SK-N-SH treated with all-trans-retinoic acid at 6 μM for 48 hours (cell line): ENCODE data around the gene ZNF524.
"Not testable (repeated sequence)": the region's sequence is repeated elsewhere in the genome, so short reads cannot be mapped to it uniquely, and the experiment has no call there.

Source experiments
- ATAC-seq: fragments of 200-7000 bp; cut with Tn5 transposase; 3 replicates; pipeline ENCODE4 v1.9.1; 2020; ENCODE audit warnings: mild to moderate bottlenecking, moderate library complexity
- BACH2 ChIP-seq: fragments of 250-450 bp; sonication (Bioruptor Pico); IDR thresholded peaks from 2 replicates; pipeline ENCODE4 v1.9.0; 2021; ENCODE audit warnings: mild to moderate bottlenecking, borderline replicate concordance
- CSRNP3 ChIP-seq: fragments of 250-450 bp; sonication (Bioruptor Pico); IDR thresholded peaks from 2 replicates; pipeline ENCODE4 v1.5.1; 2021; ENCODE audit warnings: mild to moderate bottlenecking, moderate library complexity
- ESRRG ChIP-seq: fragments of 250-450 bp; sonication (Bioruptor Pico); IDR thresholded peaks from 2 replicates; pipeline ENCODE4 v1.6.1; 2021; ENCODE audit warnings: mild to moderate bottlenecking
- GLIS3 ChIP-seq: fragments of 250-450 bp; sonication (Bioruptor Pico); IDR thresholded peaks from 2 replicates; pipeline ENCODE4 v1.5.0; 2020; ENCODE audit warnings: mild to moderate bottlenecking, moderate library complexity
- ISL1 ChIP-seq: fragments of 250-450 bp; sonication (Bioruptor Pico); IDR thresholded peaks from 2 replicates; pipeline ENCODE4 v2.1.2; 2022; ENCODE audit warnings: mild to moderate bottlenecking, moderate library complexity
- PATZ1 ChIP-seq: fragments of 250-450 bp; sonication (Bioruptor Pico); IDR thresholded peaks from 2 replicates; pipeline ENCODE4 v1.8.0; 2020; ENCODE audit warnings: mild to moderate bottlenecking, moderate library complexity, borderline replicate concordance
- POU6F1 ChIP-seq: fragments of 250-450 bp; sonication (Bioruptor Pico); IDR thresholded peaks from 2 replicates; pipeline ENCODE4 v1.8.0; 2021; ENCODE audit warnings: low read depth, mild to moderate bottlenecking, moderate library complexity, borderline replicate concordance
- SNAI2 ChIP-seq: fragments of 250-450 bp; sonication (Bioruptor Pico); IDR thresholded peaks from 2 replicates; pipeline ENCODE4 v1.5.0; 2020; ENCODE audit warnings: mild to moderate bottlenecking, moderate library complexity
- TOX ChIP-seq: fragments of 250-450 bp; sonication (Bioruptor Pico); IDR thresholded peaks from 2 replicates; pipeline ENCODE4 v1.8.0; 2021; ENCODE audit warnings: mild to moderate bottlenecking, moderate library complexity, borderline replicate concordance
- TSHZ2 ChIP-seq: fragments of 250-450 bp; sonication (Bioruptor Pico); IDR thresholded peaks from 2 replicates; pipeline ENCODE4 v1.5.0; 2020; ENCODE audit warnings: mild to moderate bottlenecking, moderate library complexity
- ZC3H10 ChIP-seq: fragments of 250-450 bp; sonication (Bioruptor Pico); IDR thresholded peaks from 2 replicates; pipeline ENCODE4 v1.5.1; 2021; ENCODE audit warnings: mild to moderate bottlenecking, moderate library complexity
- ZFP3 ChIP-seq: fragments of 250-450 bp; sonication (Bioruptor Pico); IDR thresholded peaks from 2 replicates; pipeline ENCODE4 v1.5.0; 2020; ENCODE audit warnings: mild to moderate bottlenecking, moderate library complexity
- ZFP30 ChIP-seq: fragments of 450-650 bp; formaldehyde crosslinking; IDR thresholded peaks from 2 replicates; pipeline ENCODE4 v1.5.0; 2022; ENCODE audit warnings: mild to moderate bottlenecking, moderate library complexity
- ZNF565 ChIP-seq: fragments of 450-650 bp; formaldehyde crosslinking; conservative IDR thresholded peaks from 2 replicates; pipeline ENCODE4 v1.5.0; 2020; ENCODE audit warnings: low read depth, mild to moderate bottlenecking, moderate library complexity
- ZNF70 ChIP-seq: fragments of 450-650 bp; formaldehyde crosslinking; IDR thresholded peaks from 2 replicates; pipeline ENCODE4 v1.5.0; 2020; ENCODE audit warnings: mild to moderate bottlenecking, moderate library complexity
- ZNF8 ChIP-seq: fragments of 450-650 bp; formaldehyde crosslinking; IDR thresholded peaks from 2 replicates; pipeline ENCODE4 v1.5.0; 2020; ENCODE audit warnings: mild to moderate bottlenecking, moderate library complexity

Gene ZNF524

GRCh38 chr19:55566823-55567222 lies 33.3 kb upstream of the ZNF524 start:
- ATAC-seq: no peak
- TF ChIP-seq GLIS3 (no peak), POU6F1 (CRISPR knock-in tag) (no peak), BACH2 (CRISPR knock-in tag) (no peak), ZNF8 (CRISPR knock-in tag) (no peak), ZNF70 (CRISPR knock-in tag) (no peak), ZFP30 (CRISPR knock-in tag) (no peak), TOX (no peak), ZNF565 (no peak), PATZ1 (no peak)
- TF ChIP-seq, all 23 proteins: peak for 0

- no peak for TF ChIP-seq ZFP3 (CRISPR knock-in tag)
- TF ChIP-seq CSRNP3: no peak
- no peak for TF ChIP-seq ISL1 (CRISPR knock-in tag)
- TF ChIP-seq ZNF565: no peak
- no peak for ATAC-seq
Observed at GRCh38 chr19:55567708-55568328, 32.3 kb upstream of the ZNF524 start.

- not testable (repeated sequence) for ATAC-seq
Observed at GRCh38 chr19:55569477-55569876, 30.6 kb upstream of the ZNF524 start.

GRCh38 chr19:55573929-55574328 lies 26.2 kb upstream of the ZNF524 start:
- ATAC-seq: not testable (repeated sequence)

GRCh38 chr19:55576746-55577145 lies 23.3 kb upstream of the ZNF524 start:
- no peak for TF ChIP-seq ZFP30 (CRISPR knock-in tag)
- TF ChIP-seq ESRRG: no peak
- TF ChIP-seq POU6F1 (CRISPR knock-in tag): no peak
- no peak for ATAC-seq

GRCh38 chr19:55578031-55578760 lies 21.9 kb upstream of the ZNF524 start:
- ATAC-seq: no peak
- TF ChIP-seq ZNF70 (CRISPR knock-in tag) (no peak), ZC3H10 (CRISPR knock-in tag) (no peak), POU6F1 (CRISPR knock-in tag) (no peak), SNAI2 (CRISPR knock-in tag) (no peak), CSRNP3 (no peak), TOX (no peak), ZNF8 (CRISPR knock-in tag) (no peak), TSHZ2 (no peak)
- TF ChIP-seq, all 23 proteins: peak for 0
